Sigmoid colon (tissue), 7 donors: ENCODE measurements around the gene KCNB1. TPM values are rescaled to one million over a fixed set of nuclear protein-coding genes. Genes with fewer than 3 reads are reported as not detected.

ENCODE experiments used
- DNase-seq: peaks from one replicate; pipeline ENCODE4 v3.0.0-alpha.2; 2019
- H3K27ac ChIP-seq, 4 donors: fragments of 200-600 bp; sonication (generic); one replicate each; pipeline ENCODE4 v1.5.1; 2016 to 2019; ENCODE audit warnings: mild to moderate bottlenecking in 1 of 4
- H3K27me3 ChIP-seq, 3 donors: fragments of 200-600 bp; sonication (generic); one replicate each; pipeline ENCODE4 v1.5.1; 2019; ENCODE audit warnings: mild to moderate bottlenecking in 1 of 3
- H3K36me3 ChIP-seq, 4 donors: fragments of 200-600 bp; sonication (generic); one replicate each; pipeline ENCODE4 v1.5.1; 2016 to 2019
- H3K4me1 ChIP-seq, 4 donors: fragments of 200-600 bp; sonication (generic); one replicate each; pipeline ENCODE4 v1.5.1; 2017 to 2019
- H3K4me3 ChIP-seq, 4 donors: fragments of 200-600 bp; sonication (generic); one replicate each; pipeline ENCODE4 v1.5.1; 2017 to 2019; ENCODE audit warnings: mild to moderate bottlenecking in 2 of 4, moderate library complexity in 1 of 4
- H3K9me3 ChIP-seq, 4 donors: fragments of 200-600 bp in 3 of 4; sonication (generic) in 3 of 4; one replicate each; pipeline versions ENCODE4 v1.5.1 to v1.6.1; 2013 to 2019
- CTCF ChIP-seq, 4 experiments: fragments of 450-650 bp in 3 of 4; fragments of 200-600 bp in 1 of 4; IDR thresholded peaks; one replicate each; pipeline ENCODE4 v1.5.1; 2016 to 2019; ENCODE audit warnings: antibody characterized with exemption in 4 of 4, mild to moderate bottlenecking in 3 of 4, moderate library complexity in 2 of 4
- EP300 ChIP-seq, 4 donors: sonication (generic); formaldehyde crosslinking; IDR thresholded peaks; one replicate each; pipeline ENCODE4 v1.6.1; 2017; ENCODE audit warnings: antibody characterized with exemption in 4 of 4
- POLR2A ChIP-seq, 2 donors: fragments of 450-650 bp; IDR thresholded peaks; one replicate each; pipeline ENCODE4 v1.6.1; 2016; ENCODE audit warnings: antibody characterized with exemption in 2 of 2, mild to moderate bottlenecking in 2 of 2, moderate library complexity in 2 of 2
- POLR2AphosphoS5 ChIP-seq, 4 donors: sonication (generic); formaldehyde crosslinking; IDR thresholded peaks; one replicate each; pipeline ENCODE4 v1.6.1; 2017; ENCODE audit warnings: antibody characterized with exemption in 4 of 4
- WGBS, 2 donors: extraction: QIAGEN DNeasy Blood & Tissue Kit; methylation state at CpG; one replicate each; pipeline ENCODE4 v1.1.7; 2013; 5-methylcytosine and 5-hydroxymethylcytosine counted together
- intact Hi-C: fragments of 100-400 bp; cut with DNase I; formaldehyde crosslinking; loops from one replicate; pipeline ENCODE4 v1.15.1; 2023
- polyA plus RNA-seq, 3 donors: library from polyadenylated mRNA; stranded (reverse); fragments of 200-250 nt; gene quantifications; one replicate each; pipeline ENCODE4 v1.2.3, GENCODE V29; 2013
- total RNA-seq, 4 donors: library from RNA; depleted of rRNA; stranded (reverse); fragments of >200 nt; gene quantifications; one replicate each; pipeline ENCODE4 v1.1.0, GENCODE V29; 2016
- donor health status: healthy with polysubstance abuse.
- donor health status: Bipolar disorder and iron deficiency.
- donor health status: healthy.

The KCNB1 gene
- total and polyA plus RNA-seq, 7 donors: under 0.01 to 20.6 (median 14.6) TPM; not detected in 1

DNA sequence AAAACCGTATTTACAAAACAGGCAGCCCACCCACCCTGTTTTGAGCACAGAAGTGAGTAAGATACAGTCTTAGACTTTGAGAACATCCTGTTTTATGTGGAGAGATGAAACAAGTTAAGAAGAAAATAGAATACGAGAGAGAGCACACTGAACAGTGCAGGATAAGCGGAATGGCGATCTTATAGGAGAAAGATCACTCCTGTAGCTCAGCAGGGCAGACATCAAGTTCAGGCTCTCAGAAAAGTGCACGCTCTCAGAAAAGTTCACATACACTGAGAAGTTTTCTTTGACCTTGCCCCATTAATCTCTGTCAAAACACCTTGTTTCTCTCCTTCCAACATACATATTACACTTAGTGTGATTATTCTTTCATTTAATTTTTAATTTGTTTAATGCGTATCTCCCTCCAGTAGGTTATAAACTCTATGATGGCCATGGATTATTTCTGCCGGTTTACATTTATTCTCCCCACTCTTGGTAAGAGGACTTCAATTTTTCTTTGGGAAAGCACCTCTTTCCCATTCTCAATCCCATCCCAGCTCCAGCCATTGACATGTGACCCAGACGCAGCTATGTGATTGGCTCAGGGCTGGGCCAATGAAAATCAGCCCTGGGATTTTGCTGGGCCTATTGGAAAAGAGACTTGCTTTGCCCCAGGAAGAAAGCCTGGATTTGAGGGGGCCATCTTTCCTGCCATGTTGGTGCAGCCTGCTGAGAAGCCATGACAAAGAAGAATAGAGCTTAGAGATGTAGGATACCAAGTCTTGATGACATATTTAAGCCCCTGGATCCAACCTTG lies 16.2 kb downstream of the KCNB1 start:
- Histone ChIP-seq H3K27ac (no peak overlapping the region), H3K27me3 (no peaks in the 10 kb centered on the region), H3K36me3 (no peaks in the 10 kb centered on the region), H3K9me3 (no peaks in the 10 kb centered on the region), H3K4me1 (peaks cover 0 to 12% (median 5%) of the 10 kb centered on the region in 4 donors), H3K4me3 (no peak overlapping the region)
- intact Hi-C loops: no loop called here
- no peak for DNase-seq
- no peak for TF ChIP-seq CTCF (IDR thresholded peaks at IDR 0.05)
- TF ChIP-seq POLR2A (IDR thresholded peaks at IDR 0.05): no peak
- TF ChIP-seq POLR2AphosphoS5 (IDR thresholded peaks at IDR 0.05): no peak
- TF ChIP-seq EP300 (IDR thresholded peaks at IDR 0.05): no peak
- 86 to 89% methylated on average over 8 of the region's 8 CpGs for WGBS, 2 donors

- no peaks in the 10 kb centered on the region for H3K27me3 ChIP-seq
- no peaks in the 10 kb centered on the region for H3K9me3 ChIP-seq
- H3K36me3 ChIP-seq: no peaks in the 10 kb centered on the region
- WGBS, 2 donors: 89 to 92% methylated on average over 7 of the region's 7 CpGs
- TF ChIP-seq POLR2AphosphoS5 (IDR thresholded peaks at IDR 0.05): no peak
- no peak for TF ChIP-seq CTCF (IDR thresholded peaks at IDR 0.05)
- no peak for TF ChIP-seq POLR2A (IDR thresholded peaks at IDR 0.05)
- no peak for TF ChIP-seq EP300 (IDR thresholded peaks at IDR 0.05)
- intact Hi-C loops: no loop called here
- no peak overlapping the region for H3K4me3 ChIP-seq
- H3K27ac ChIP-seq: no peak overlapping the region
- H3K4me1 ChIP-seq: peaks cover 0 to 22% (median 11%) of the 10 kb centered on the region in 4 donors
- DNase-seq: no peak
These were observed 17.9 kb downstream of the KCNB1 start for GRCh38 chr20:49464556-49464955.

DNA sequence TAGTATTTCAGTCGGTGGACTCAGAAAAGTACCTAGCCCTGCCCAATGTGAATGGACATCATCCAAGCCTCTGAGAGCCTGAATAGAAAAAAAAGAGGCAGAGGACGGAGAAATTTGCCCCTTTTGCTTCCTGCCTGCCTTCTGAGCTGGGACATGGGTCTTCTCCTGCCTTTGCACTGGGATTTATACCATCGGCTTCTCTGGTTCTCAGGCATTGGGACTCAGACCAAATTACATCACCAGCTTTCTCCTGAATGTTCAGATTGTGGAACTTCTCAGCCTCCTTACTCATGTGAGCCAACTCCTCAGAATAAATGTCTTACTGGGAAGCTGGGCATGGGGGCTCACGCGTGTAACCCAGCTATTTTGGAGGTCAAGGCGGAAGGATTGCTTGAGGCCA lies 19.8 kb downstream of the KCNB1 start:
- Histone ChIP-seq H3K4me1 (peaks cover 0 to 22% (median 11%) of the 10 kb centered on the region in 4 donors), H3K27me3 (no peaks in the 10 kb centered on the region), H3K36me3 (no peaks in the 10 kb centered on the region), H3K9me3 (no peaks in the 10 kb centered on the region), H3K27ac (peak overlapping the region in 2 of 4 donors; percentile 46 to 48), H3K4me3 (no peak overlapping the region)
- TF ChIP-seq CTCF (IDR thresholded peaks at IDR 0.05) (no peak), POLR2AphosphoS5 (IDR thresholded peaks at IDR 0.05) (no peak), POLR2A (IDR thresholded peaks at IDR 0.05) (no peak), EP300 (IDR thresholded peaks at IDR 0.05) (no peak)
- DNase-seq: no peak
- intact Hi-C loops: no loop called here
- WGBS, 2 donors: 77 to 81% methylated on average over 6 of the region's 6 CpGs

DNA sequence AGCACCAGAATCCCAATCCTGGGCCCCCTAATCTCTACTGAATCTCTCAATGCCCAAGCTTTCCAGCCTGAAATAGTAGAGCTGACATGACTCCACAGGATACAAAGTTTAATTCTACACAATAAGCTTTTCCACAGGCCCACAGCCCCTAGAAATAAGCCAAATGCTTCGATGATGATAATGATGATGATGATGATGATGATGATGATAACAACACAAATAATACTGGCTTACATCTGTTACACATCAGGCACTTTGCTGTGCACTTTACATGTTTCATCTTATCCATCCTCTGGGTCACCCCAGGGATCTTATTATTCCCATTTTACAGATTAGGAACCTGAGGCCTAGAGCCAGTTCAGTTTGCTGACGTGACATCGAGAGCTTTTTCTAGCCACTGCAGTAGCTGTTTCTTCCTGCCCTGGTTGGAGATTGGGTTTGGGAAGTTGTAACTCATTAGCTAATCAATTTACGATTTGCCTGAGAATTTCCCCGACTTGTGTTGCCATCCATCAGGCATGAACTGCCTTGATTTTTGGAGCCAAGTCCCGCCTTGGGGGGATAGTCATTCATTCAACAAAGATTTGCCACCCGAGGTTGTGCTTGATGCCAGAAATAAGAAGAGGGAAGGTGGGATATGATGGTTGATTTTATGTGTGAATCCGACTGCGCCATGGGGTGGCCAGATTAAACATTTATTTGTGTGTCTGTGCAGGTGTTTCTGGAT lies 20.4 kb downstream of the KCNB1 start:
- DNase-seq: no peak
- Histone ChIP-seq H3K4me3 (no peak overlapping the region), H3K27me3 (no peaks in the 10 kb centered on the region), H3K27ac (peak overlapping the region in 3 of 4 donors; percentile 46 to 62 (median 52)), H3K36me3 (no peaks in the 10 kb centered on the region), H3K9me3 (no peaks in the 10 kb centered on the region), H3K4me1 (peaks cover 0 to 22% (median 11%) of the 10 kb centered on the region in 4 donors)
- WGBS, 2 donors: 67 to 84% methylated on average over 9 of the region's 9 CpGs
- intact Hi-C loops: no loop called here
- TF ChIP-seq CTCF (IDR thresholded peaks at IDR 0.05) (no peak), POLR2A (IDR thresholded peaks at IDR 0.05) (no peak), EP300 (IDR thresholded peaks at IDR 0.05) (no peak), POLR2AphosphoS5 (IDR thresholded peaks at IDR 0.05) (no peak)
